Endothelial cell (in vitro differentiated cells): Measurements from ENCODE around the gene SSH2. TPM values are rescaled to one million over a fixed set of nuclear protein-coding genes. Genes with fewer than 3 reads are reported as not detected.

Experiments
- DNase-seq: peaks from one replicate; pipeline ENCODE4 v3.0.0; 2021; ENCODE audit warnings: low spot score
- H3K27ac Mint-ChIP-seq: one replicate; pipeline ENCODE4 v1.8.0; 2021; ENCODE audit warnings: mixed read lengths, inconsistent platforms; ENCODE audit not compliant: unreplicated experiment
- H3K27me3 Mint-ChIP-seq: one replicate; pipeline ENCODE4 v1.8.0; 2021; ENCODE audit warnings: mild to moderate bottlenecking, moderate library complexity, mixed read lengths, inconsistent platforms; ENCODE audit not compliant: unreplicated experiment
- H3K36me3 Mint-ChIP-seq: one replicate; pipeline ENCODE4 v1.8.0; 2021; ENCODE audit warnings: mild to moderate bottlenecking, low read depth, mixed read lengths, inconsistent platforms; ENCODE audit not compliant: unreplicated experiment
- H3K4me1 Mint-ChIP-seq: one replicate; pipeline ENCODE4 v1.8.0; 2021; ENCODE audit warnings: mild to moderate bottlenecking, mixed read lengths, inconsistent platforms; ENCODE audit not compliant: unreplicated experiment
- H3K4me3 Mint-ChIP-seq: one replicate; pipeline ENCODE4 v1.8.0; 2021; ENCODE audit warnings: mild to moderate bottlenecking, mixed read lengths, inconsistent platforms; ENCODE audit not compliant: unreplicated experiment
- H3K9me3 Mint-ChIP-seq: one replicate; pipeline ENCODE4 v1.8.0; 2021; ENCODE audit warnings: mixed read lengths, inconsistent platforms; ENCODE audit not compliant: unreplicated experiment
- total RNA-seq: library from RNA; stranded (reverse); fragmentation: NEBNext Ultra II Directional; extraction: Animal tissue kit (Norgen Biotek cat#: 25700); gene quantifications from one replicate; pipeline ENCODE4 v1.2.1, GENCODE V29; 2021; ENCODE audit not compliant: unreplicated experiment
- TF ChIP-seq, protein P1 (sequence below): fragments of 200-600 bp; sonication (generic); IDR thresholded peaks from one replicate; pipeline ENCODE4 v1.5.0; 2021; ENCODE audit warnings: antibody characterized with exemption; ENCODE audit not compliant: unreplicated experiment

The SSH2 gene
- total RNA-seq, 1 donor from 2014 or later, result 81.2 TPM

DNA sequence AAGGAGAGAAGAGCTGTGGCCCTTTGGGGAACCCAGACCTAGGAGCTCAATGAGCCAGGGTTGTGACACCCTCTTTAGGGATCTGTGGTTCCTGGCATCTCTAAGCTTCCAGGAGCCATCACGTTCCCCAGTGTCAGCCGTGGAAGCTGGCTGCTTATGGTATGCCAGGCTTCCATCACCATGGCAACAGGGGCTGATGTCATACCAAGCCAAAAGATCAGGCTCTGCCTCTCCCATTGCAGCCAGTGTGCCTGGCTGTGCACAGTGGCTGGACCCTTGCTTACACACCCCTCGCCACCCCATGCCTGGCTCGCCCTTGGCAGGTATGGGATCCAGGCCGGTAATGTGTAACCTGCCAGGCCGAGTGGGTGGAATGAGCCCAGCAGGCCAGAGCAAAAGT, 91.1 kb downstream of the SSH2 start:
- Mint-ChIP-seq H3K4me3 (no peak overlapping the region), H3K27ac (no peak overlapping the region), H3K4me1 (peaks cover 16% of the 10 kb centered on the region), H3K27me3 (no peaks in the 10 kb centered on the region), H3K9me3 (no peaks in the 10 kb centered on the region), H3K36me3 (no peaks in the 10 kb centered on the region)
- DNase-seq, result peak; percentile 14
- TF ChIP-seq, protein P1, sequence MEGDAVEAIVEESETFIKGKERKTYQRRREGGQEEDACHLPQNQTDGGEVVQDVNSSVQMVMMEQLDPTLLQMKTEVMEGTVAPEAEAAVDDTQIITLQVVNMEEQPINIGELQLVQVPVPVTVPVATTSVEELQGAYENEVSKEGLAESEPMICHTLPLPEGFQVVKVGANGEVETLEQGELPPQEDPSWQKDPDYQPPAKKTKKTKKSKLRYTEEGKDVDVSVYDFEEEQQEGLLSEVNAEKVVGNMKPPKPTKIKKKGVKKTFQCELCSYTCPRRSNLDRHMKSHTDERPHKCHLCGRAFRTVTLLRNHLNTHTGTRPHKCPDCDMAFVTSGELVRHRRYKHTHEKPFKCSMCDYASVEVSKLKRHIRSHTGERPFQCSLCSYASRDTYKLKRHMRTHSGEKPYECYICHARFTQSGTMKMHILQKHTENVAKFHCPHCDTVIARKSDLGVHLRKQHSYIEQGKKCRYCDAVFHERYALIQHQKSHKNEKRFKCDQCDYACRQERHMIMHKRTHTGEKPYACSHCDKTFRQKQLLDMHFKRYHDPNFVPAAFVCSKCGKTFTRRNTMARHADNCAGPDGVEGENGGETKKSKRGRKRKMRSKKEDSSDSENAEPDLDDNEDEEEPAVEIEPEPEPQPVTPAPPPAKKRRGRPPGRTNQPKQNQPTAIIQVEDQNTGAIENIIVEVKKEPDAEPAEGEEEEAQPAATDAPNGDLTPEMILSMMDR, result no peak

DNA sequence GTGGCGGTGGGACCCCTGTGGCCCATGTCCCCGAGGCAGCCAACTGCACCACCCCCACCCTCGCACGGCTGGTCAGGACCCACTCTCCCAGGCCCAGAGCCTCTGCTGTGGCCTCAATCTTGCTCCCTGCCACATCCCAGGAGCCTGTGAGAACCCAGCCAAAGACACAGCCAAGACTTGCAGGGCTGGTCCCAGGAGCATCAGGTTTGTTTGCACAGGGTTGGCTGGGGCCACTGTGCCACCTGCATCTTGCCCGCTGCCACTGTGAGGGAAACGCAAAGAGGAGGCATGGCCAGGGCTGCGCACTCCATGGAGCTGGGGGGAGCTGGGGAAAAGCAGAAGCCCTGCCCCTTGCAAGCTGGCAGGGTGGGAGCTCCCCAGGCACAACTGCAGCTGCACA, 92.5 kb downstream of the SSH2 start:
- H3K27me3 Mint-ChIP-seq, result no peaks in the 10 kb centered on the region
- H3K9me3 Mint-ChIP-seq, result no peaks in the 10 kb centered on the region
- no peaks in the 10 kb centered on the region for H3K36me3 Mint-ChIP-seq
- peaks cover 8% of the 10 kb centered on the region for H3K4me1 Mint-ChIP-seq
- no peak for DNase-seq
- TF ChIP-seq, protein P1, result no peak
- no peak overlapping the region for H3K27ac Mint-ChIP-seq
- no peak overlapping the region for H3K4me3 Mint-ChIP-seq

DNA sequence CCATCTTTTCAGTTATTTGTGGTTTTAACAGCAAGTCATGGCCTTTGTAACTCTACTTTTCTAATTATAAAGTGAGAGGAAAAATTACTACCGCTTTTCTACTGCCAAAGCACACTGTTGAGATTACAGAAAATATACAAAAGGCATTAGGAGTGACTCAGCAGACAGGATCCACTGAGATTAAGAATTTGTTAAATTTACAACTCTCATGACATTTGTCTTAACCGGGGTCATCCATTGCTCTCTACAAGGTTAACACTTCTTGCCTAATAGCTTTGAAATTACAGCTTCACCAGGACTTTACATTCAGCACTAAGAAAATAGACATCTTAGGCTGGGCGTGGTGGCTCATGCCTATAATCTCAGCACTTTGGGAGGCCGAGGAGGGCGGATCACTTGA, 93.4 kb downstream of the SSH2 start:
- Mint-ChIP-seq H3K4me3 (no peak overlapping the region), H3K36me3 (no peaks in the 10 kb centered on the region), H3K27me3 (no peaks in the 10 kb centered on the region), H3K27ac (no peak overlapping the region), H3K9me3 (no peaks in the 10 kb centered on the region), H3K4me1 (peaks cover 7% of the 10 kb centered on the region)
- TF ChIP-seq, protein P1, result no peak
- DNase-seq, result no peak

- Mint-ChIP-seq H3K4me1 (peaks cover 7% of the 10 kb centered on the region), H3K27ac (peak overlapping the region; percentile 30), H3K9me3 (no peaks in the 10 kb centered on the region), H3K36me3 (no peaks in the 10 kb centered on the region), H3K4me3 (no peak overlapping the region), H3K27me3 (no peaks in the 10 kb centered on the region)
- TF ChIP-seq, protein P1, result no peak
- no peak for DNase-seq
Measured at GRCh38 chr17:29835435-29836351, 94.3 kb downstream of the SSH2 start.

GRCh38 chr17:29833801-29834200, 96.2 kb downstream of the SSH2 start:
- no peaks in the 10 kb centered on the region for H3K36me3 Mint-ChIP-seq
- no peak overlapping the region for H3K27ac Mint-ChIP-seq
- TF ChIP-seq, protein P1, result no peak
- H3K27me3 Mint-ChIP-seq, result no peaks in the 10 kb centered on the region
- H3K9me3 Mint-ChIP-seq, result no peaks in the 10 kb centered on the region
- H3K4me1 Mint-ChIP-seq, result peaks cover 9% of the 10 kb centered on the region
- H3K4me3 Mint-ChIP-seq, result no peak overlapping the region
- DNase-seq, result no peak
